NOMO-1 treated with dmso at 0.1 percent for 144 hours (cell line): ENCODE data around the gene OPCML.

ENCODE experiments used
- DNase-seq: peaks from one replicate; lab custom pipeline; 2025; ENCODE audit not compliant: unreplicated experiment; lab: John Stamatoyannopoulos, UW

The OPCML gene

DNA sequence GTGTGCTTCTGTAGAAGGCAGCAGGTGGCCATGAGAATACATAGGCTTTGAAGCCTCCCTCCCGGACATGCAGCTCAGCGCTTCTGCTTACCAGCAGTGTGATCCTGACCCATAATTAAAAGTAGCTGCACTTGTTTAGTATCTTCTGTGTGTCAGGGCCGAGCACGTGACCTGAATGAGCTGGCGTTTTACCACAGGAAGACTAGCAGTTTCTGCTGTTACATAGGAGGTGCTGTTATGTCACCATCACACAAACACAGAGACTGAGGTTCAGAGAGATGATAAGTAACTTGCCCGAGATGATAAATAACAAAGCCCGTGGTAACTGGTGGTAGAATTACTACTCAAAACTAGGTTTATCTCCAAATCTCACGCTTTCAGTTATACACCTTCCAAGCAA lies 329.5 kb downstream of the OPCML start:
- DNase-seq: no peak

DNA sequence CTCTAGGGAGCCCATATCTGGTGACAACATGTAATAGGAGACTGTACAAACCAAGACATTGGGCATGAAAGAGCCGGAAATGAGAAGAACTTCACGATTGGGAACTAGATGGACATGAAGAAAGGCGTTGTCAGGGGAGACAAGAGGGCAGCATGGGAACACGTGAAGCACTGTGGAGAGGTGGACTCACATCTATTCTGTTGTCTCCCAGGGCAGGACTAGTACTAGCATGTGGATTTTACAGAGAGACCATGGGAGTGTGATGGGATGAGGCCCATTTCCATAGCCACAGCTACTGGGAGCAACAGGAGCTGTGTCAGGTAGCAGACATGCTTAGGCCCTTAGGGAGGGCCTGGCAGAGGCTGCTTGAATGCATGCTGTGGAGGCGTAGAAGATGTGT lies 333.9 kb downstream of the OPCML start:
- no peak for DNase-seq

DNA sequence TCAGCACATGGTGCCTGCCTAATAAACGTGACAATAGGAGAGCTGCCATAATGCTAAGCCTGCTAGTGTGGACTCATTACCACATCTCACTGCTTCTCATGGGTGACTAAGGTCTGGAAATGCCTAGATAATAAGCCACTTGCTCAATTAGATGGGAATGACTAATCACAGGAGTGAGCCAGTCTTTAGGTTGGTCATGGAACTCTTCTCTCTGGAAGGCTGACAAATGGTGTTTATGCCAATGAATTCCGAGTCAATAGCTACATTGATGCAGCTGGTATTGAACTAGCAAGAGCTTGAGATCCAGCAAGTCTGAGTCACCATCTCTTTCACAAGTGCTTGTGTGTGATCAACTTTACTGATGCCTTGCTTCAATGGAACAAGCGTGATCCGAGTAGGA lies 334.9 kb downstream of the OPCML start:
- no peak for DNase-seq

DNA sequence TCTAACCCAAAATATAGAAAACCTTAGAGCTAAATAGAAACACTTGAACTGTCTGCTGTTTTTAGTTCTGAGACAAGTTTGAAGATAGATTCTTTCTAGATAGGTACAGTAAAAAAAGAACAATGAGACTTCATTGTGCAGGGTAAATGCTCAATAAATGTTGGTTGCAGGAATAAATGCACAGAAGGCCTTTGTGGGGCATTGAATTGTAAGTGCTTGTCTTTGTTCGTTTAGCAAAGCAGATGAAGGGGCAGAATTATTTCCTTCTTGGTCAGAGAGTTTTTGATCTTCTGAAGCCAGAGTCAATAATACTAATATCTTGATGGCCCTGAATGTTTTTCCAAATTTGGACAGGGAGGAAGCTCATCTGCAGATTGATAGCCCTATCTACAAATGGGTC lies 340.4 kb downstream of the OPCML start:
- DNase-seq: no peak

DNA sequence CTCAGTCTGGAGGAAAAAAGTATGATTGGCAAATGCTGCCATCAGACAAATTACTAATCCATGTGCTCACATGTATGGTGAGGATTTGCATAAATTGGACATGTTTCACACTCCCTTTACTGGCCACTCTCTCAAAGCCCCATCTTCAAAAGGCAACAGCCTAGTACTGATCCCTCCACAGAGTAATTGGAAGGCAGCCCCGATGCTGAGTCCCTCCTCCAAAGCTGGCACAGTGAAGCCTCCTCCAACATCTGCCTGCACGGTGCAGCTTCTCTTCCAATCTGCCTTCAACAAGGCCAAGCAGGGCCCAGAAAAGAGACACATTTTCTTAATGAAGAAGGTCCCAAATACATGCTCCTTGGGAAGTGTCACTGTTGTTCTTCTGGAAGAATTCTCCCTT lies 350.6 kb downstream of the OPCML start:
- DNase-seq: no peak

DNA sequence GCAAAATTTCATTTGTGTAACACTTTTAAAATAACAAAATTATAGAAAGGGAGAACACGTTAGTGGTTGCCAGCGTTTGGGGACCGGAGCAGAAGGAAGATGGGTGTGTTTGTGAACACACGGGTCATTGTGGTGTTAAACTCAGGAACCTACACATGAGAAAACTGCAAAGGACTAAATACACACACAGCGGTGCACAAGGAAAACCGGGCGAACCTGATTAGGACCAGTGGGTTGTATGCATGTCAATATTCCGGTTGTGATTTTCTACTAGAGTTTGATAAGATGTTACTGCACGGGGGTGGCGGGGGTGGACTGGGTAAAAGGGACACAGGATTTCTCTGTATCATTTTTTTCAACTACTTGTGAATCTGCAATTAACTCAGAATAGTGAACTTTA lies 351.2 kb downstream of the OPCML start:
- no peak for DNase-seq

DNA sequence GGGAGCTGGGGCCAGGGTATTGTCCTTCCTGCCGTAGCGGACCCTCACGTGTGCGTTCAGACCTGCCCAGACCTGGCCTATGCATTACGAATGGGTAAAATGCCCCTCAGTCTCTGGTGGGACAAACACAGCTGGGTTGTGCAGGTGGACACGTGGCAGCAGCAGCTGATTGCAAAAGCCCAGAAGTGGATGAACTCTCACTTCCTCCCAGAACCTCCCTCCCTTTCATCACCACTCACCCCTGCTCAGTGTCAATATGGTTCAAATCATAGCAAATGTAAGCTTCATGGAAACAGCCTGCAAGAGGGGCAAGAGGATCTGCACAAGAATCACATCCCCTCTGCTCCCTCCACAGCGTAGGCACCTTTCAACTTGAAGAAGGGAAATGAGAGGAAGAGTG lies 352.1 kb downstream of the OPCML start:
- peak; percentile 19 for DNase-seq

DNA sequence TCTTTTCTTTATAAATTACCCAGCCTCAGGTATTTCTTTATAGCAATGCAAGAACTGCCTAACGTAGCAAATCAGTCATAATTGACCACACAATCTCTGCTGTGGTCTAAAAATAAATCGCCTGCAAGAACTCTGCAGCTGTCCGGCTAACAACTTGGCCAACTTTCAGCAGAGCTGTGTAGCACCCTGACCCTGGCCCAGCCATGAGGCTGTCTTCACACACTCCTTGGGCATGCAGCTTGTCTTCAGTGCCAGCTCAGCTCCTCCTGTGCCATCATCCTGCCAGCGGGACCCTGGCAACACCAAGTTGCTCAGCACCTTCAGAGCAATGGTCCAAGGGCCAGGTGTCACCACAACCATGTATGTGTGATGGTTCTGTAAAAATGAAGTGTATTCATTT lies 355.6 kb downstream of the OPCML start:
- no peak for DNase-seq

DNA sequence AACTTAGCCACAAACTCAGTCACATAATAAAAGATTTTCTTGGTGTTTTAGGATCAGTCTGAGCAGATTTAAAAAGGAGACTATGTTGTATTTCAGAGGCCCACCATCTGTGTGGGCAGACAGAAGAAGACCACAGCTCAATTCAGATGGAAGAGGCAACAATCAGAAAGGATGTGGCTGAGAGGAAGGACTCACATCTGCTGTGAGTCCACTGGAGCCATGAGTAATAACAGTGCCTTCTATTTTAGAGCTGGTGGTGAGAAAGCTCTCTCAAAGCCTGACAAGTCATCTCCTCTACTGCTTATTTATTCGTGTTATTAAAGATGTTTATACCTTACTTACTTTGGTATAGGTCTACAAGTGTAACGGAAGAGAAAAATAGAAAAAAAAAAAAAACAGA lies 357.2 kb downstream of the OPCML start:
- no peak for DNase-seq

DNA sequence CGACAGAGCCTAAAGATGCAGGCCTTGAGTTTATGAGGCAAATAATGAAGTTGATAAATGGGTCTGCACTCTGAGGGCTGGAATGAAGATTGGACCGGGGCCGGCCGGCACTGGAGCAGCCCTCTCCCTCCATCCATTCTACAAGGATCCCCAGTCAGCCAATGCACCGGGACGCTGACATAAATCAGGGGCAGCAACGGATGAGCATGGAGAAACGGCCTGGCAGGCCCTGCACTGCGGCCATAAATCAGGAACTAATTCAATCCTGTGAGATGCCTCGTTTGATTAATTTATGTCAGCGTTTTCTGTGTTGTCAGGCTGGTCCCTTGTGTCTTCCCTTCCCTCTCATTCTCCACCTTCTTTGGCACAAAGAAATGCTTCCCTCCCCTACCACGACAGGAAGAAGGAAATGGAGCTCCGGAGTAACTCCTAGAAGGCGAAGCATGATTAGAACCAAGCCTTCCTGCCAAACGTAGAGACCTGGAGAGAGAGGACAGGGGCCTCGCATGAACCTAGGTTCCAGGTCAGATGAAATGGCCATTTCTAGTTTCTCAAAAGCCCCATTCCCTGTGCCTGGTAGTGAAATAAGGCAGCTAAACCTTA lies 358.4 kb downstream of the OPCML start:
- no peak for DNase-seq

DNA sequence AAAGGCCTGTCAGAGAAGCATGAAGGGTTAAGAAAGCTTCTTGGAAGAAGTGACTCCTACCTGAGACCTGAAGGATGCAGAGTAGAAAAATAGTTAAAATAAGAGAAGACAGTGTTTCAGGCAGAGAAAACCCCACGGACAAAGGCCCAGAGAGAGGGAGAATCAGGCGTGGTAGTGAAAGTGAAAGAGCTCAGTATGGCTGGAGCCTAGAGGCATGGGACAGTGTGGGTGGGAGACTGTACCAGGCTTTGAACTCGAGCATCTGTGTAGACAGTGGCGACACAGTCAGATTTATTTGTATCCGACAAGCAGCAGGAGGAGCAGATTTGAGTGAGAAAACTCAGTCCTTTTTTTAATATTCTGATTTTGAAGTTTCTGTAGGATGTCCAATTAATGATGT lies 360.0 kb downstream of the OPCML start:
- DNase-seq: no peak

DNA sequence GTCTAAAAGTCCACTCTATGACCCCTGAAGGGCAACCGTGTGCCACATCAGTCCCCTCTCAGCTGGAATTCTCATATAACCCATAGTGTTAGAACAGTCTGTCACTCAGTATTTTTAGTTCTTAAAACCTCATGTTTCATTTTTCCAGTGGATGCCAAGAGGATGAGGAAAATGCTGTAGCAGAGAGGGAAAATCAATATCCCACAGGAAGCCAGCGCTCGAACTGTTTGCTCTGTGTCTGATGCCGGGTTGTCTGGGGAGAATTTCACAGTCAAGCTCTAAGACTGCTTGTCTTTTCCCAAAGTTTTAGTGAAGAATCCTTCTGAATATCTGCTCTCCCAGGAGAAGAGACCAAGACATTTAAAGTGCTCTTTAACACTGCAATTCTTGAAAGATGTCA lies 360.9 kb downstream of the OPCML start:
- DNase-seq: no peak

DNA sequence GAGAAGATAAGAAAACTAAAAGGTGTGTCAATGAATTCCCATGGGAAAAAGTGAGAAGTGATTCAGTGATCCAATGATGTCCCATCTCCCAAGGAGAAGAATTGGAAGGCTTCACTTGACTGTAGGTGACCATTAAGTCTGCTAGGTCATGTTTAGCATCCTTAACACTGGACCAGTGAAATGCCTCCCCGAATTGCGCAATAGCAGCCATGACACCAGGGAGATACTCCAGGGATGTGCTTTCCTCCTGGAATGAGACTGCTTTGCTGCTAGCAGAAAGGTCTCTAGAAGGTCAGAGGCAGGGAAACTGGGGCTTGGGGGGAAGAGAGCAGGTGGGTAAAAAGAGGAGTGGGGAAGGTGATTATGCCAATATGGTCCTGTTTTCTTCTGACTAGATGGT lies 364.3 kb downstream of the OPCML start:
- no peak for DNase-seq

DNA sequence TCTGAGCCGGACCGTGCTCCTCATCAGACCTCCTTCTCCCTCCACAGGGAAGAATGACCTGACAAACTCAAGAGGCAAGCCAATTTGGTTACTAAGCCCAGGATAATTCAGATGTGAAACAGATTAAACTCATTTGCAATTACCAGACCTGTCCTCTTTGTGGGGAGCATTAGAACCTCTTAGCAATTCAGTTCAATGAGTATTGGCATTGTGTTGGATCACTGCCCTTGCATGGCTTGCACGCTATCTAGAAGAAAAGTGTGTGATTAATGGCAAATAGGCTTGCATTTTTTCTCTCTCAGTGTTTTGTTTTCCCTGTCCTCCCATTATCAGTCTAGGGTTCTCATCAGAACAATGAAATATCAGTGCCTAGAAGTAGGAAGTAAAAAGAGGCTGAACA lies 365.6 kb downstream of the OPCML start:
- no peak for DNase-seq

DNA sequence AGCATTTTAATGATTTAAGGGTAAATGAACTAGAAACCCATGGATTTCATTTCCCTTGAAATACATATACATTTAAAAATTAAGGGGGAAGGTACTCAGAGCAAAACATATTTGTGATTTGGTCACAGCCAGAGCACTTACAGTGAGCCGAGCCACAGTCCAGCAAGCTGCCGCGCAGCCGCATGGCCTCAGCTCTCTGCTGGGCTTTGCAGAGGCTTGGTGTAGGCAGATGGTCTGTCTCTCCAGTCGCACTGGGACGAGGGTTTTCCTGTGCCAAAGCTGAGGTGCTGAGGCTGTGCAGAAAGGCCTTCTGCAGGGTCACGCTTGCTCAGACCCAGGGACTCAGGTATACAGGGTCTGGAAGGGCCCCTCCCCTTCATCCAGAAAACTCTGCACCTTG lies 367.3 kb downstream of the OPCML start:
- DNase-seq: no peak

DNA sequence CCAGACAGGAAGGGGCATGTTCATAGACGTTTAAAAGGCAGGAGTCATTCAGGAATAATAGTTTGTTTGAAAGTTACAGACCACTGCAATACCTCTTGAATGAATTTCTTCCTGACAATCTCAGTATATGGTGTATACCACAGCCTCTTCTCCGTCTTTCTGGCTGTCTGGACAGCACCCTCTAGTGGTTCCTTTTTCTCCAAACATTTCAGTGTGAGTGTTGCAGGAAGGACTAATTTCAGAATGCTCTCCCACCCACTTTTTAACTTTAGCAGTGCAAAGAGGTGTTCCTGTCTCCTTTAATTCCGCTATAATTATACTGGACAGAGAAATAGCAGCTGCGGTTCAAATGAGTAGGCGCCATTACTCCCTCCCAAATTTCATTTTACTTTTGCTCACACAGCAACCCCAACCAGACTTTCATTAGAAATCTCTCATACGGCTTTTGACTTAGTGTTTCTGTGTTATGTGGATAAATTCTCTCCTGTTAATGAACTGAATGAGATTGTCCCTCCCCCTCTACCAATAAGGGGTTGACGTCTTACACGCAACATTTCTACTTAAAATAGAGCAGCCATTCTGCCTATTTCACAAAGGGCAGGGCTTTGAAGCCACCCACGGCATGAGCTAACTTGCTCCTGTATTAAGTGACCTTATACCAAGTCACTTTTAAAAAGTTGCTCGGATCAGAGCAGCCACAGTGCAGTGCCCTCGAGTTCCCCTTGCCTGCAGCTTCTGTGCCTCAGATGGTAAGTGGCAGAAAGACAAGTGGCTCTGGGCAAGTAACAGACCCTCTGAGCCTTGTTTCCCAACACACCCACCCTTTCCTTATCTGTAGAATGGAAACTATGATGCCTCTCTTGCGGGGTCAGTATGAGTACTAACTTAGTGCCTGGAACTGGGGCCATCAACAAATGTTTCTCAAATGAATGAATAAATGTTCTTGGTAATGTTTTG lies 368.6 kb downstream of the OPCML start:
- DNase-seq: peak; percentile 7

DNA sequence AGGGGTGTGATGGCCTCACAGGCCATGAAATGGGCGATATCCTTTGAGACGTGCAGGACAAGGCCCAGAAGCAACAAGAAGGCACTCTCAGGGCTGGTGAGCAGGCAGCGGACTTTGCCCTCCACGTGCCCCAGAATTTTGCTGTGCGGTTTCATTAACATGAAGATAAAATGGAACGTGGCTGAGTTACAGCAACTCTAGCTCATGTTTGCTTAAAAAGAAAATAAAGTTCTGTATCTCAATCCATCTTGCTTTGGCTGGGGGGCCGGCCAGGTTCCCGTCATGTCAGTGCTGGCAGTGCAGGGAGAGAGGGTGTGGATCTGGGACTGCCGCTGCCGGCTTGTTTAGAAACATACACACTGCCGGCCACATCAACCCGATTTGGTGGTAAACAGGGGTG lies 370.1 kb downstream of the OPCML start:
- DNase-seq: no peak

DNA sequence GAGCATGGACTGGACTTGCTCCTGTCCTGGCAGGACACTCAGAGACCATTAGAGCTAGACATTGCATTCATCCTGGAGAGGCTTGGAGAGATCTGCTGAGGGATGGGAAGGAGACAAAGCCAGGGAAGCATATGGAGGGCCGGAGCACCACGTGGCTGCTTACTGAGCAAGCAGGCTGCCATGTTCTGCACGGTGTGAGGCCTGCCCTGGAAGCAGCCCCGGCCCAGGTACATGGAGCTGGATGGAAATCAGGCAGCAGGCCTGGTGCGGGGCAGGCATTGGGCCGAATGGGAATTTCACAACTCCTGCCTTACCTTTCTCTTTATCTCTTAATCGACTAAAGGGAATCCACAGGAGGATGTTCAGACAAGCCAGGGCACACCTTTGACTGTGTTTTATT lies 371.5 kb downstream of the OPCML start:
- DNase-seq: no peak

DNA sequence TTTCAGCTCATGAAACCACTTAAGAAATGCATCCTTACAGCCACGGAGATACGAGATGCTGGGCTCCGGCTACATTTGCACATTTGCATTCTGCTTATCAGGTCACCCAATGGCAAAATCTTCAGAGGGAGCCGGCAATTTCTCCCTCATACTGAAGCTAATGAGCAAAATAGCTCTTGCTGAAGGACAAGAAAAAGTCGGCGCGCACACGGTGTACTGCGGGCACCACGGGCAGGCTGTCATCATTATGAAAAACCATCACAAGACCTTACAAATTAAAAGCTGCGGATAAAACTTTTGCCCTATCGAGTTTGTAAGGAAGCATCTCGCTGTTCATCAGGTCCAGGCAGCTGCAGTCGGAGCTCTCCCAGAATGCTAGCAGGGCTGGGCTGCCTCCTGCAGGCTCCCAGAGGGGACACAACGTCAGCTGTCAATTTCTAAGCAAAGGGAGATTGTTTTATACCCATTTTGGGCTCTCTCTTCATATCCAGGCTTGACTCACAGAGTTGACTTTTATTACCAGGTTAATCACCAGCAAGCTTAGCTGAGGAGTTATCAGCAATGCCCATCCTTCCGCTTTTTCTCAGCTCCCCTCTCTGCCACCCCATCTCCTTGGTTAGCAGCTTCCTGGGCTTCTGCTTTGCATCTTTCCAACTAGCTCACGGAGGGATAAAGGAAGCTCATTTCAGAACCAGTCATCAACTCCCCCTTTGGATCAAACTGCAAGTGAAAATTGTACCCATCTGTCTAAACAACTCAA lies 375.1 kb downstream of the OPCML start:
- no peak for DNase-seq

DNA sequence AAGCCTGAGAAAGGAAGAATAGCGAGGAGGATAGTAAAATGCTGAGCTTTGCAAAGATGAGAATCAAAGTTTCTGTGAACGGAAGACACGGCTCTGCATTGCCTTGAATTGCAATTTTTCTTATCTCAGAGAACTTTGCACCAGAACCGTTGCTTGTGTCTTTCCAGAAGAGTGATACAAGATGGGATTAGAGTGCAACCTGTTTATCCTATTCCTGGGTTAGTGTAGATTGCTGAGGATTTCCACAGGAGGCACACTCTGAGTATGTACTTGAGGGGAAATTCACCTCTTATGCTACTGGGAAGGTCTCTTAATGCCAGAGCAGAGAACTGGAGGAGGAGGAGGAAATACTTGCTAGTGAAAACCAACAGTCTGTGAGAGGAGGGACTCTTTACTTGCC lies 377.5 kb downstream of the OPCML start:
- no peak for DNase-seq

DNA sequence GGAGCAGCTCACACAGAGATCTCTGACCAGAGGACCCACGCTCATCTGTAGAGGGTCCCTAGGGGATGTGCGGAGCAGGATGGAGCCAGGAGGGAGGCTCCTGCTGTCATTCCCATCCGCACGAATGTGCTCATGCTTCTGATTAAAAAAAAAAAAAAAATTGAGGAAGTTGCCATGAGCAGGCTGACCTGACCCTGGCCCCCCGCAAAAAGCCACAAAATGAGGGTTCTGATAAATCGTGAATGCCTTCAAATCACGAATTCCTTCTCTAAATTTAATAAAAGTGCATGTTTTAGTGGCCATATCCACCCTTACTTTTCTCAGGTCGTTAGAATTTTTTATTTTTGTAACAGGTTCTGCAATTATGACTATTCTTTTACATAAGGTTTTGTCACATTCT lies 378.2 kb downstream of the OPCML start:
- DNase-seq: no peak

DNA sequence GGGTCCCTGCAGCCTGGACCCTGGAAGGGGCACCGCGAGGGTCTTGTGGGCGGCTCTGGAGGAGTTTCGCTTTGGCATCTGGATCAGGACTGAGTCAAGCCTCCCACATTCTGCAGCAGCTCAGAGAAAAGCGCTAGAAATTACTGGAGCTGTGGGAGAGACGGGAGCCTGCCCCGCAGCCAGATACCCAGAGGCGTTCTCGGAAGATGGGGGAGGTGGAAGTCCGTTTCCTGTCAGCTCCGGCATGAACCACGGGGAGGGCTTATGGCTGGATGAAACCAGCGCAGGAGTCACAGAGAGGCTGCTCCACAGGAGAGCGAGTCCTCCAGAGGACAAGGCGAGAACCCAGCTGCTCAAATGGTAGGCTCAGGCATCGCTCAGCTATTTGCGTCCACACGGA lies 379.3 kb downstream of the OPCML start:
- no peak for DNase-seq
